ENCODE results near the gene CHD1.

- TF ChIP-seq CTCF (IDR thresholded peaks at IDR 0.05; ENCODE audit: low read depth, low read length): no peak
- TF ChIP-seq, protein P1, sequence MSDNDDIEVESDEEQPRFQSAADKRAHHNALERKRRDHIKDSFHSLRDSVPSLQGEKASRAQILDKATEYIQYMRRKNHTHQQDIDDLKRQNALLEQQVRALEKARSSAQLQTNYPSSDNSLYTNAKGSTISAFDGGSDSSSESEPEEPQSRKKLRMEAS (IDR thresholded peaks at IDR 0.05; ENCODE audit: low read depth, low read length): no peak
Measured at GRCh38 chr5:98865690-98866089, 63.1 kb downstream of the CHD1 start.

All from NB4 (cell line).